Tongue (tissue), 2 donors: ENCODE results near the gene LRFN5. TPM values are rescaled to one million over a fixed set of nuclear protein-coding genes. Genes with fewer than 3 reads are reported as not detected.
"Not testable (repeated sequence)": the region's sequence is repeated elsewhere in the genome, so short reads cannot be mapped to it uniquely, and the experiment has no call there.

Source experiments
- DNase-seq: peaks from one replicate; pipeline ENCODE4 v3.0.0-alpha.2; 2015
- total RNA-seq: library from RNA; depleted of rRNA; stranded (reverse); fragments of >200 nt; gene quantifications from one replicate; pipeline ENCODE4 v1.2.3, GENCODE V29; 2014

LRFN5 gene
- total RNA-seq, 1 donor from 2014 or later = 8.8 TPM

GRCh38 chr14:41636492-41637392 lies 30.1 kb downstream of the LRFN5 start:
- DNase-seq = no peak

DNA sequence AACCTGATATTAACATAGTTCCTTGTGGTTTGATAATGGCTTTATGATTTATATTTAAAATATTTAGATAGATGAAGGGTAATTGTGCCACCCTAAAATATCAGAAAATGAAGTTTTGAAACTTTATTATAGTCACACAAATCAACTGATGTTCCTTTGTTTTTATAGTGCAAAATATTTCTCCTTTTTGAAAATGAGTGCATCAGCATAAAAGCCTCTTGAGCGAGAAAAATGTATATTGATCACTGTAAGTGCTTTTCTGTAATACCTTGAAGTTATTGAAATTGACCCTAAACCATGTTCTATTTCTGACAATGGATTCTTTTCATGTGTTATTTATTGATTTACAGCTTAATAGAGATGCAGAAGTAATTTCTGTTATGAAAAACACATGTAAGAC lies 35.0 kb downstream of the LRFN5 start:
- DNase-seq = no peak

GRCh38 chr14:41642367-41642766 lies 35.7 kb downstream of the LRFN5 start:
- peak; percentile 3 for DNase-seq

DNA sequence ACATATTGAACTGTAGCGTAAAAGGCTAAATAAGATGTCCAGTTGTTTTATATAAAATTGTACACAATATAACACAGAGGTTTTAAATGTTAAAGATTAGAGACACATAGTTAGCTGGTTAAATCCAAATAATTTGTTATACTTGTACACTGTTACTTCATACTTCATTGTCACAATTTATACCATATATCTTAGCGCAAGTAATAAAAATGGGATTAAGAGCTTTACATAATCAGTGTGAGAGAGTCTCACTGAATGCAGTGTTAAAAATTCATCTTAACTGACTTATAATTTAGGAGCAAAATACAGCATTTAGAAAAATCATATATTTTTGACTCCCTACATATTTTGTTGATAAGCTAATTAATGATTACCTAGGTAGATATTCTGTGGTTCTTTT lies 36.1 kb downstream of the LRFN5 start:
- no peak for DNase-seq

- no peak for DNase-seq
Measured at GRCh38 chr14:41644606-41645005, 37.9 kb downstream of the LRFN5 start.

- no peak for DNase-seq
Measured at GRCh38 chr14:41650802-41651201, 44.1 kb downstream of the LRFN5 start.

DNA sequence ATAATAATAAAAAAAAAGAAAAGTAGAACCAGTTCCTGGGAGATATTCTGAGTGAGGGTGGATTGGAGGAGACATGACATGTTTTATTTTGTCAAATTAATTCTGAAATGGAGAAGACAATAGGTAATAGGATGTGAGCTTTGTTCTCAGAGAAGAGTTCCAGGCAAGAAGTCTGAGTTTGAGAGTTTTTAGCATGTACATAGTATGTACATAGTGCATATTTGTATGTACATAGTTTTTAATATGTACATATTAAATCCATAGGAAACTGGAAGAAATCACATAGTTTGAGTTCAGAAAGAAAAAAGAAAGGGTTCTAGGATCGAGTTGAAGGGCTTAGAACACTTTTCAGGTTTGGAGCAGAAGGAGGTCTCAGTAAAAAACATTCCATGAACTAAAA lies 47.5 kb downstream of the LRFN5 start:
- DNase-seq = no peak

- DNase-seq = no peak
Measured at GRCh38 chr14:41662780-41663472, 56.2 kb downstream of the LRFN5 start.

GRCh38 chr14:41663473-41663850 lies 56.8 kb downstream of the LRFN5 start:
- DNase-seq = no peak

GRCh38 chr14:41666301-41666700 lies 59.6 kb downstream of the LRFN5 start:
- DNase-seq = no peak

DNA sequence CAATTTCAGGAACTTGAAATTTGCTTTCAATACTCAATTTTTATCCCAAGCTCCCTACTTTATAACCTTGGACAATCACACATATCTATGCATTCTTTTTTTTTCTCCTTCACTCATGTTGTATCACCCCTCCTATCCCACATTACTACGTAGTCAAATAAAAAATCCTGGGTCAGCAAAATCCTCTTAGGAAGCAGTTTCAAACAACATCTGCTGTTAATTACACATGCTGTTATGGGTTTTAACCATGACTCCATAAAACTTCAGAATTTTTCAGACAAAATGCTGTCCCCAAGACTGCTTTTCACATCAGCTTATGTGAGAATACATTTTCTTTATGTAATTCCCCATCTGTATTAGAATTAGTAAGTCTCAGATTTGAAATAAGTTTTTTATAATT lies 61.7 kb downstream of the LRFN5 start:
- peak; percentile 38 for DNase-seq

- not testable (repeated sequence) for DNase-seq
Measured at GRCh38 chr14:41673601-41674000, 66.9 kb downstream of the LRFN5 start.

DNA sequence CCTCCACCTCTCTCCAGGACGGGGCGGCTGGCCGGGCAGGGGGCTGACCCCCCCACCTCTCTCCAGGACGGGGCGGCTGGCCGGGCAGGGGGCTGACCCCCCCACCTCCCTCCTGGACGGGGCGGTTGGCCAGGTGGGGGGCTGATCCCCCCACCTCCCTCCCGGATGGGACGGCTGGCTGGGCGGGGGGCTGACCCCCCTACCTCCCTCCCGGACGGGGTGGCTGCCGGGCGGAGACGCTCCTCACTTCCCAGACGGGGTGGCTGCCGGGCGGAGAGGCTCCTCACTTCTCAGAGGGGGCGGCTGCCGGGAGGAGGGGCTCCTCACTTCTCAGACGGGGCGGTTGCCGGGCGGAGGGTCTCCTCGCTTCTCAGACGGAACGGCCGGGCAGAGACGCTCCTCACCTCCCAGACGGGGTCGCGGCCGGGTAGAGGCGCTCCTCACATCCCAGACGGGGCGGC lies 67.9 kb downstream of the LRFN5 start:
- DNase-seq = not testable (repeated sequence)

GRCh38 chr14:41699486-41699885 lies 92.8 kb downstream of the LRFN5 start:
- no peak for DNase-seq

- no peak for DNase-seq
Measured at GRCh38 chr14:41718477-41719166, 111.9 kb downstream of the LRFN5 start.

GRCh38 chr14:41739203-41739602 lies 132.5 kb downstream of the LRFN5 start:
- DNase-seq = no peak

DNA sequence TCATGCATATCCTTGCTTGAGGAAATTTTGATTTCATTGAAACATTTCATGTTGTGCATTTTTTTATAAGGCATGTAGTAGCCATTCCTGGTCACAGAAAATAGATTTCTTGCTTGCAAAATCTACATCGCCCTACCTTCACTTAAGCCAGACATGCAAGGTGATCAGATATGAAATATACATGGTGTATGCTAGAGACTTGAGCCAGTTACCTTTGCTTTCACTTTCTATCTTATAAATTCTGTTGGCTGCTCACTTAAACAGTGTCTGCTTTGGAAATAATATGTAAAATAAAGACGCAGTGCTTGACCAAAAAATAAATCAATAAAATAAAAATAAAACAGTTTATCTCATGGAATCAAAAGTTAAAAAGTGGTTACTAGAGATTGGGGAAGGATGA lies 136.5 kb downstream of the LRFN5 start:
- DNase-seq = no peak

DNA sequence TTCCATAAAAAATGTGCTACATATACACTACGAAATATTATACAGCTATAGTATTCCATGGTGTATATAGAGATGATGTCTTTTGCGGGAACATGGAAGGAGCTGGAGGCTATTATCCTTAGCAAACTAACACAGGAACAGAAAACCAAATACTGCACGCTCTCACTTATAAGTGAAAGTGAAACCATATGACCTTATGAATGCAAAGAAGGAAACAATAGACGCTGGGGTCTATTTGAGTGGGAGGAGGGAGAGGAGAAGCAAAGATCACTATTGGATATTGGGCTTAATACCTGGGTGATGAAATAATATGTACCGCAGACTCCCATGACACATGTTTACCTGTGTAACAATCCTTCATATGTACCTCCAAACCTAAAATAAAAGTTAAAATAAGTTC lies 142.8 kb downstream of the LRFN5 start:
- DNase-seq = peak; percentile 5

GRCh38 chr14:41750575-41750974 lies 143.9 kb downstream of the LRFN5 start:
- not testable (repeated sequence) for DNase-seq

- DNase-seq = no peak
Measured at GRCh38 chr14:41758011-41758665, 151.5 kb downstream of the LRFN5 start.

DNA sequence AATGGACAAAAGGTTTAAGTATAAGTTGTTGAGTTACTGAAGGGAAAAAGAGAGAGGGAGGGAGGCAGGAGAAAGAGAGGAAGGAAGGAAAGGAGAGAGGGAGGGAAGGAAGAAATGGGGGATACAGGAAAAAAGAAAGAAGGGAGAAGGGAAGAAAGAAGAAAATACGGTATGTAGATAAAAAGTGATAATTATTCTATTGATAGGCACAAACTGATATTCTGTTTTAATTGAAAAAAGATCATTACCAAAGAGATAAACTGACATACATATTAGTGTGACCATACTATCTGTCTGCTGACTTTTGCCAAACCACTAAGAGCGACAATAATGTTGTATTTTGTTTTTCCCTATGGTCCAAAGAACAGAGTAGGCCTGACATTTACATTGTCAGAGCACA lies 154.5 kb downstream of the LRFN5 start:
- no peak for DNase-seq

GRCh38 chr14:41766772-41767171 lies 160.1 kb downstream of the LRFN5 start:
- no peak for DNase-seq
